GM12878 (cell line): Measurements from ENCODE around the gene EPHA8.

Source experiments
- MYC ChIP-seq: IDR thresholded peaks from 2 replicates; pipeline ENCODE4 v1.6.1; 2011; ENCODE audit warnings: mild to moderate bottlenecking, low read length, moderate library complexity, inconsistent platforms; ENCODE audit not compliant: insufficient read depth, insufficient replicate concordance, insufficient read length, severe bottlenecking
- RAD51 ChIP-seq: fragments of 450-650 bp; IDR thresholded peaks from 2 replicates; pipeline ENCODE4 v1.6.1; 2016; ENCODE audit warnings: moderate library complexity, mild to moderate bottlenecking, inconsistent platforms

- TF ChIP-seq RAD51: no peak
- TF ChIP-seq MYC: no peak
Measured at GRCh38 chr1:22572818-22573217, 9.5 kb downstream of the EPHA8 start.
